PC-3 (cell line): ENCODE measurements around the gene WBP4.

ENCODE experiments used
- EZH2 ChIP-seq: fragments of 300-600 bp; sonication (generic); IDR thresholded peaks from one replicate; pipeline ENCODE4 v1.6.1; 2017; ENCODE audit warnings: antibody characterized with exemption, mild to moderate bottlenecking, low read length; ENCODE audit not compliant: unreplicated experiment
- TF ChIP-seq, protein P1 (sequence below): fragments of 300-600 bp; sonication (generic); conservative IDR thresholded peaks from 2 replicates; pipeline ENCODE4 v1.5.1; 2017; ENCODE audit warnings: antibody characterized with exemption, low read depth, mild to moderate bottlenecking, low read length

DNA sequence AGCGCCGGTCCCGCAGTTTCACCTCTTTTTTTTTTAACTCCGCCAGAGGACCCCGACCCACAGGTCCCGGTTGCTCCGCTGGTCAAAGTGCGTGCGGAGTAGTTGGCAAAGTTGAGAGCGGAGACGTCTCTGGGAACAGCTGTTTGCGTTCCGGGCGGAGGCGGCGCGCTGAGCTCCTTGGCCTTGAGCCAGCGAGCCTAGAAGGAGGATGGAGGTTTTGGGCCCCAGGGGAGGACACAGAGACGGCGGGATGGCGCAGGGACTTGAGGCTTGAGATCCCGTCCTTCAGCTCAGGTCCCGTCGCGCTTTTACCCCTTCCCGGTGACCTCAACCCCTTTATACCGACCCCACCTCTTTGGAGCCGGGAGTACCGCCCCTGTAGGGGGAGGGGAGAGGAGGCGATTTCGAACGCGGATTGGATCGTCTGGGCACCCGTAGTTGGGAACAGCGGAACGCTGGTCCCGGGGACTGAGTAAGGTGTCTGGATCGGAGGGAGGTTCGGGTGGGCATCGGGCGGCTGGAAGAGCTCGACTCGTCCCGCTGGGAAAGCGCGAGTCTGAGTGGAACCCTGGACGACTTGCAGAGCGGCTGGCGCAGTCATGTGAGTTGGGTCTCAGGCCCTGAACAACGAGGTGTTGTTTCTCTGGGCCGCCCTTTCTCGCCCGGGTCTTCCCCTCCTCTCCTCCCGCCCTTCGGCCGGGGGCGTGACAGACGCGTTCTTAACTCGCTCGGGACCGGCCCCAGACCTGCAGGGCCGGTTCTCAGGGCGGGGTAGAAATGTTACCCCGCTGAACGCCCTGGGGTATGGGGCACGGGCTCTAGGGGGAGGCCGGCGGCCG lies at the start of gene WBP4:
- TF ChIP-seq, protein P1, sequence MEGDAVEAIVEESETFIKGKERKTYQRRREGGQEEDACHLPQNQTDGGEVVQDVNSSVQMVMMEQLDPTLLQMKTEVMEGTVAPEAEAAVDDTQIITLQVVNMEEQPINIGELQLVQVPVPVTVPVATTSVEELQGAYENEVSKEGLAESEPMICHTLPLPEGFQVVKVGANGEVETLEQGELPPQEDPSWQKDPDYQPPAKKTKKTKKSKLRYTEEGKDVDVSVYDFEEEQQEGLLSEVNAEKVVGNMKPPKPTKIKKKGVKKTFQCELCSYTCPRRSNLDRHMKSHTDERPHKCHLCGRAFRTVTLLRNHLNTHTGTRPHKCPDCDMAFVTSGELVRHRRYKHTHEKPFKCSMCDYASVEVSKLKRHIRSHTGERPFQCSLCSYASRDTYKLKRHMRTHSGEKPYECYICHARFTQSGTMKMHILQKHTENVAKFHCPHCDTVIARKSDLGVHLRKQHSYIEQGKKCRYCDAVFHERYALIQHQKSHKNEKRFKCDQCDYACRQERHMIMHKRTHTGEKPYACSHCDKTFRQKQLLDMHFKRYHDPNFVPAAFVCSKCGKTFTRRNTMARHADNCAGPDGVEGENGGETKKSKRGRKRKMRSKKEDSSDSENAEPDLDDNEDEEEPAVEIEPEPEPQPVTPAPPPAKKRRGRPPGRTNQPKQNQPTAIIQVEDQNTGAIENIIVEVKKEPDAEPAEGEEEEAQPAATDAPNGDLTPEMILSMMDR: no peak
- TF ChIP-seq EZH2: no peak
